Dendritic cell treated with granulocyte-macrophage colony-stimulating factor and Interleukin-4, amounts not matched to agents 40 ng/mL and 50 ng/mL, for 4 days (primary cell): ENCODE results near the gene PRR27.

ENCODE experiments used
- H3K27ac Mint-ChIP-seq: one replicate; pipeline ENCODE4 v1.8.0; 2022; ENCODE audit warnings: mild to moderate bottlenecking, mixed read lengths
- H3K27me3 Mint-ChIP-seq: one replicate; pipeline ENCODE4 v1.8.0; 2022; ENCODE audit warnings: mild to moderate bottlenecking, mixed read lengths
- H3K36me3 Mint-ChIP-seq: one replicate; pipeline ENCODE4 v1.8.0; 2022; ENCODE audit warnings: low read depth, mixed read lengths
- H3K4me1 Mint-ChIP-seq: one replicate; pipeline ENCODE4 v1.8.0; 2022; ENCODE audit warnings: low read depth, mixed read lengths
- H3K4me3 Mint-ChIP-seq: one replicate; pipeline ENCODE4 v1.8.0; 2022; ENCODE audit warnings: mild to moderate bottlenecking, moderate library complexity, mixed read lengths
- H3K9me3 Mint-ChIP-seq: one replicate; pipeline ENCODE4 v1.8.0; 2022; ENCODE audit warnings: mixed read lengths
- intact Hi-C: fragments of 100-400 bp; cut with micrococcal nuclease; formaldehyde crosslinking; loops from one replicate; pipeline ENCODE4 v1.15.0; 2022

The PRR27 gene

DNA sequence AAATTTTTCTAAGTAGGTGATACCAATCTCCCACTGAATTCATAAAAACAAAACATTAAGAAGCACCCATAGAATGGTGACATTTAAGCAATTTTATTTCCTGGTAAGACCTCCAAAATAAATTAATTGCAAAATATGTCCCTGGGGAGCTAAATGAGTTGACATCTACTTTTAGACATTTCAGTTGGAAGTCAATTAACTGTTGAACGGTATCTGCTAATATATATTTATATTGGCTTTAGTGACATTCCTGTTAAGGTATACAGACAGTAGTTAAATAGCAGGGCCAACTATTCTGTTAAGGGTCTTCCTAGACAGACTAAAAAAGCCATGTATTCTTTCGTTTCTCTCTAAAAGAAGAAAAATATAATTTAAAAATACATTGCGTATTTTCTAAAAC lies at the start of gene PRR27:
Gene PRR27, plus strand, starts transcription at position 301 of the 400 bp plus-strand sequence. CDS start 139 bp downstream, outside the sequence.
- no peak within 1 kb of the TSS for H3K27ac Mint-ChIP-seq
- no peak within 1 kb of the TSS for H3K4me3 Mint-ChIP-seq
- intact Hi-C loops = no loop called here
- no peaks in the 10 kb centered on the region for H3K27me3 Mint-ChIP-seq
- no peaks in the 10 kb centered on the region for H3K4me1 Mint-ChIP-seq
- H3K36me3 Mint-ChIP-seq = no peaks in the 10 kb centered on the region
- no peaks in the 10 kb centered on the region for H3K9me3 Mint-ChIP-seq

DNA sequence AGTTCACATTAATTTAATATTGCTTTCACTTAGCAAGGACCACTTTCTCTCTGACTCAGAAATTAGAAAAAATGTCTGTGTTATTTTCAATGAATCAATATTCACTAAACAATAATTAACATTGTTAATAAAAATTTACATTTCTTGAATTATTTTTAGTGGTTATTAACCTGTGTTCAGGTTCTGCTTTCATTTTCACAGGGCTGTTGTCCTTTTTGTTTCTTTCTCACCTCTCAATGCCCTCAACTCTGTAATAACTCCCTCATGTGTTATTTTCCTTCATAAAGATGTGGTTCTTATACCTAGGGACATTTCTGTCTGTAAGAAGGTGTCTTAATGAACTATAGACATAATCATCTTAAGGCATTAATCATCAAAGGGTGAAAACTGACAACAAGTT lies 43.1 kb upstream of the PRR27 start:
- Mint-ChIP-seq H3K9me3 (no peaks in the 10 kb centered on the region), H3K4me1 (no peaks in the 10 kb centered on the region), H3K27ac (no peak overlapping the region), H3K4me3 (no peak overlapping the region), H3K36me3 (no peaks in the 10 kb centered on the region), H3K27me3 (no peaks in the 10 kb centered on the region)
- intact Hi-C loops = no loop called here

DNA sequence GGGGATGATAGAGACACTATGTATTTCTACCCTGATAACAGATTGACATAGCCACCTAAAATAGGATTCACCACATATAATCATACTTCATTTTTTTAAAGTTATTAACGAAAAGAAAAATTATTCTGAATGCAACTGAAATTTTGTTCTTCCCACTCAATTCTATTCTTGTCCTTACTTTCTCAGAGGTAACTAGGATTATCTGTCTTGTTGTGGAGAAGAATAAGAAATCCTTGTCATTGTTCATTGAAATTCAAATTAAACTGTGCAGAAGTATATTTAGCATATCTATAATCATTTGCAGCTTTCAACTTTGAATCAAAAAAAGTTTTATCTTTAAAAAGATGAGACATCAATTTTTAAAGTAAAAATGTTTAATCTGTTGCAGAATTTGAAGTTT lies 40.4 kb upstream of the PRR27 start:
- no peak overlapping the region for H3K27ac Mint-ChIP-seq
- no peaks in the 10 kb centered on the region for H3K27me3 Mint-ChIP-seq
- H3K9me3 Mint-ChIP-seq = no peaks in the 10 kb centered on the region
- H3K4me3 Mint-ChIP-seq = no peak overlapping the region
- H3K4me1 Mint-ChIP-seq = no peaks in the 10 kb centered on the region
- intact Hi-C loops = no loop called here
- no peaks in the 10 kb centered on the region for H3K36me3 Mint-ChIP-seq

DNA sequence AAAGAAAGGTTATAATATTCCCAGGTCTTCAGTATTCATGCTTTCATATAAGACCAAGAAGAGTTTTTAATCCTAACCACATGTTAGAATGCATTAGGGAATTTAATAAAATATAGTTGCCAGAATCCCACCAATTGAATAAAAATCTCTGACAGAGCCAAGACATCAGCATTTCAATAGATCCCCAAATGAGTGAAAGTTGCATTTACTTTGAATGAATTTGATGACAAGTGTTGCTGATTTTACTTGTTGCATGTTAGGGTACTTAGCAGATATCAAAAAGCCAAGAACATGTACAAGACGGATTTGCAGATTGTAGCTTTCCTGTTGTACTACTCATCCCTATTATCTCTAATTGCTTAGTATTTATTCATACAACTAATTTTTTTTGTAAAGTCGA lies 39.9 kb upstream of the PRR27 start:
- H3K27ac Mint-ChIP-seq = no peak overlapping the region
- intact Hi-C loops = no loop called here
- H3K36me3 Mint-ChIP-seq = no peaks in the 10 kb centered on the region
- H3K27me3 Mint-ChIP-seq = no peaks in the 10 kb centered on the region
- no peaks in the 10 kb centered on the region for H3K4me1 Mint-ChIP-seq
- H3K4me3 Mint-ChIP-seq = no peak overlapping the region
- no peaks in the 10 kb centered on the region for H3K9me3 Mint-ChIP-seq

DNA sequence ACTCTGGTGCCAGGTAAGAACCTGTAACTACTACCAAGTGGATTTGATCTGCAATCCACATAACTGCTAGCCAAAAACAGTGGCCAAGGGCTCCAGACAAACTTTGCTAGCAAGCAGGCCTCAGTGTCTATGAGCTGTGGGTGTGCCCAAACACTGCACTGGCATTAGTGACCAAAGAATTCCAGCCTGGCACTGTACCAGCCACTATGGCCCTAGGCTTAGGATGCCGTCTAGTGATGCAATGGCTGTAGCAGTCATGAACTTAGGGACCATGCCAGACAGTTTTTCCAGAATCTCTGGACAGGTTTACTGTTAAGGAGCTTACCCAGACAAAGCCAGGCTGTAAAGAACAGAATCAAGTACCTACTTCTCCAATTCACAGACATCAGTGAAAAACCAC lies 33.7 kb upstream of the PRR27 start:
- Mint-ChIP-seq H3K27me3 (no peaks in the 10 kb centered on the region), H3K9me3 (no peaks in the 10 kb centered on the region), H3K4me1 (no peaks in the 10 kb centered on the region), H3K27ac (no peak overlapping the region), H3K4me3 (no peak overlapping the region), H3K36me3 (no peaks in the 10 kb centered on the region)
- intact Hi-C loops = no loop called here

DNA sequence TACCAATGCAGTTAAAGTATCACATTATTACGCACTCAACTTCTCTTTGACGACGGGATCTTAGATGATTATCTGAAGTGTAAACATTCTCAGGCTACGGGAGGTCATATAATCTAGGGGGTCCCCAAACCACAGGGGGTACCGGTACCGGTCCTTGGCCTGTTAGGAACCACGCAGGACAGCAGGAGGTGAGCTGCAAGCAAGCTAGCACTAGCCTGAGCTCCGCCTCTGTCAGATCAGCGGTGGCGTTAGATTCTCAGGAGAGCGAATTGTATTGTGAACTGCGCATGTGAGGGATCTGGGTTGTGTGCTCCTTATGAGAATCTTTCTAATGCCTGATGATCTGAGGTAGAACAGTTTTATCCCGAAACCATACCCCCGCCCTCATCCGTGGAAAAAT lies 20.6 kb upstream of the PRR27 start:
- H3K4me1 Mint-ChIP-seq = no peaks in the 10 kb centered on the region
- no peaks in the 10 kb centered on the region for H3K36me3 Mint-ChIP-seq
- intact Hi-C loops = no loop called here
- H3K27ac Mint-ChIP-seq = no peak overlapping the region
- no peaks in the 10 kb centered on the region for H3K9me3 Mint-ChIP-seq
- no peak overlapping the region for H3K4me3 Mint-ChIP-seq
- H3K27me3 Mint-ChIP-seq = no peaks in the 10 kb centered on the region

DNA sequence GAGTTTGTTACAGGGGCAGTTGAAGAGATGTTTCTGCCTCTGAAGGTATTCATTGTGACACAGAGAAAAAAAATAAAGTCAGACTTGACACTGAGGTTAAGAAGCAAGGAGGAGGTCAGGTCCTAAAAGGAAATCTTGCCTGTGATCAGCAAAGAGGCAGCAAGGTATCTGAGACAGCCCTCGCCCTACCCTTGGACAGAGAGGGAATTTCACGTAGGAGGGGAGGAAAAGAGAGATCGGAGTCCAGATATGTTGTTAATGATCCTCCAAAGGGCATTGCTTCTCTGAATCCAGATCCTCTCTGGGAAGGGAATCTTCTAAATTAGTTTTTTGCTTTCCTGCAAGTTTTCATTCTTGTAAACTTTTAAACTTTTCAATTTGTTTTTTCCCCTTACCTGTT lies 15.3 kb upstream of the PRR27 start:
- Mint-ChIP-seq H3K27ac (no peak overlapping the region), H3K4me3 (no peak overlapping the region), H3K4me1 (no peaks in the 10 kb centered on the region), H3K36me3 (no peaks in the 10 kb centered on the region), H3K9me3 (no peaks in the 10 kb centered on the region), H3K27me3 (no peaks in the 10 kb centered on the region)
- intact Hi-C loops = no loop called here

DNA sequence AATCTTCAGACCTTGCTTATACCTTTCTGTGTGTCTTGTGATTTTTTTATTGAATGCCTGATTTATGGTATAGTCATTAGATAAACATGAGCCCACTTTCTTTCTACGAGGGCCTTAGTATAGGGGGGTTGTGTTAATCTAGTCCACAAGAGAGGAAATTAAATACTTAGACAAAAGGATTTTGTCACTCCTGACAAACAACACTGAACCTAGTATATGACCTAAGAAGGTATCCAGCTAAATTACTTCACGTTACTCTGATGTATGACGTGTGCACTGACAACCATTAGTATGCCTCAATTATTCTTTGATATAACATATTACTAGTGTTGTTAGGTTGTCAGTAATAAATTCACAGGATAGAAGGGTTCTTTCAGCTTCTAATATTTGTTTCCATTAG lies 2.8 kb upstream of the PRR27 start:
- Mint-ChIP-seq H3K9me3 (no peaks in the 10 kb centered on the region), H3K27ac (no peak overlapping the region), H3K4me3 (no peak overlapping the region), H3K36me3 (no peaks in the 10 kb centered on the region), H3K4me1 (no peaks in the 10 kb centered on the region), H3K27me3 (no peaks in the 10 kb centered on the region)
- intact Hi-C loops = no loop called here

DNA sequence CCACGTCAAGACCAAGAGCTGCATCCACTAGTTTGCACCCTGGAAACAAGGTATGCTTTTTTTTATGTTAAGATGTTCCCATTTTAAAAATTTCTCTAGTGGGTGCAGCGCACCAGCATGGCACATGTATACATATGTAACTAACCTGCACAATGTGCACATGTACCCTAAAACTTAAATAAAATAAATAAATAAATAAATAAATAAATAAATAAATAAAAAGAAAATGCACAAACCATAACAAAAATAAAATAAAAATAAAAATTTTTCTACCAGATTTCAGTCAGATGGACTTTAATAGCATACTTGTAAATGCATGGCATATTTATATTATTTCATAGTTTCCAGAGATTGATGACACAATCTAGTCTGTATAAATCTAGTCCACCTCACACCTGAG lies 1.9 kb upstream of the PRR27 start:
- Mint-ChIP-seq H3K4me3 (no peak overlapping the region), H3K36me3 (no peaks in the 10 kb centered on the region), H3K9me3 (no peaks in the 10 kb centered on the region), H3K27ac (no peak overlapping the region), H3K4me1 (no peaks in the 10 kb centered on the region), H3K27me3 (no peaks in the 10 kb centered on the region)
- intact Hi-C loops = no loop called here

DNA sequence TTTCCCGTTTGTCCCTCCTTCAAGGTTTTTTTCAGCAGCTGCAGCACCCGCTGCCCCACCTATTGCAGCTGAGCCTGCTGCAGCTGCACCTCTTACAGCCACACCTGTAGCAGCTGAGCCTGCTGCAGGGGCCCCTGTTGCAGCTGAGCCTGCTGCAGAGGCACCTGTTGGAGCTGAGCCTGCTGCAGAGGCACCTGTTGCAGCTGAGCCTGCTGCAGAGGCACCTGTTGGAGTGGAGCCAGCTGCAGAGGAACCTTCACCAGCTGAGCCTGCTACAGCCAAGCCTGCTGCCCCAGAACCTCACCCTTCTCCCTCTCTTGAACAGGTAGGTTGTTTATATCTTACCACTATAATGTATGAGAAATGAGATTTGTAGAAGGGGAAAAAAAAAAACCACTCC lies 4.5 kb downstream of the PRR27 start:
- Mint-ChIP-seq H3K36me3 (no peaks in the 10 kb centered on the region), H3K9me3 (no peaks in the 10 kb centered on the region), H3K4me1 (no peaks in the 10 kb centered on the region), H3K27me3 (no peaks in the 10 kb centered on the region), H3K4me3 (no peak overlapping the region), H3K27ac (no peak overlapping the region)
- intact Hi-C loops = no loop called here

DNA sequence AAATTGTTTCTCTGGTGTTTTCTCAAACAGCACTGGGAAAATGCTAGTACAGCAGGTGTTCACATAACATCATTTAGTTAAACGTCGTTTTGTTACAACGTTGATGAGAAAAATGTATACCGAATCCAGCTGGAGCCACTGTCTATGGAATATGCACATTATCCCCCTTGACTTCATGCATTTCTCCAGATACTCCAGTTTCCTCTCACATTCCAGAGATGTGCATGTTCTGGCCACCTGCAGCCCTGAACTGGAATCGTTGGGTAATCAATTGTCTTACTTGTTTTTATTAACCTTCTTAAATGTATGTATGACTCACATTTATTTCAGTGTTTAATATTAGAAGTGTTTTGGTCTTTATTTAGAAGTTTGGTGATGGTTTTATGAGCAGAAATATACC lies 23.1 kb downstream of the PRR27 start:
- Mint-ChIP-seq H3K27ac (no peak overlapping the region), H3K4me3 (no peak overlapping the region), H3K9me3 (no peaks in the 10 kb centered on the region), H3K4me1 (no peaks in the 10 kb centered on the region), H3K36me3 (no peaks in the 10 kb centered on the region), H3K27me3 (no peaks in the 10 kb centered on the region)
- intact Hi-C loops = no loop called here

DNA sequence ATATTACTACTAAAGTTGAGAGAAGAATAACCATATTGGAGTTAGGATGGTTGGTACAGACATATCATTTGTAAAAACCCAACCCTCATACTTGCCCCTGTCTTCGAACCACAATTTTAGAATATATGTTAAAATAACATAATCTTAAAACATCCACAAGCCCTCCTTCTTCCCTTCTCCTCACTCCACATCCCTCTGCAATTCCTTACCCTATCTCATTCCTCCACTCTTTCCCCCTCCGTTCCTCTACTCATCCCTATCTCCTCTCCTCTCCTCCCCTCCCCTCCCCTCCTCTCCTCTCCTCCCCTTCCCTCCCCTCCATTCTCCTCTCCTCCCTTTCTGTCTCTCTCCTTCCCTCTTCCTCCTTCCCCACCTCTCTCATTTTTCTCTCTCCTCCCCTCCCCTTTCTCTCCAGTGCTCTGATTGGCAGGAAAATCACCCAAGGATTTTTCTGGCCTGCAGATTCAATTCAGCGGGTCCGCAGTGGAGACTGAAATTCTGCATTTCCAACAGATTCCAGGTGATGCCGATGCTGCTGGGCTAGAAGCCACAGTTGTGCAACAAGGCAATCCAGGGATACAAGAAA lies 24.1 kb downstream of the PRR27 start:
- Mint-ChIP-seq H3K4me1 (no peaks in the 10 kb centered on the region), H3K36me3 (no peaks in the 10 kb centered on the region), H3K9me3 (no peaks in the 10 kb centered on the region), H3K4me3 (no peak overlapping the region), H3K27ac (no peak overlapping the region), H3K27me3 (no peaks in the 10 kb centered on the region)
- intact Hi-C loops = no loop called here

DNA sequence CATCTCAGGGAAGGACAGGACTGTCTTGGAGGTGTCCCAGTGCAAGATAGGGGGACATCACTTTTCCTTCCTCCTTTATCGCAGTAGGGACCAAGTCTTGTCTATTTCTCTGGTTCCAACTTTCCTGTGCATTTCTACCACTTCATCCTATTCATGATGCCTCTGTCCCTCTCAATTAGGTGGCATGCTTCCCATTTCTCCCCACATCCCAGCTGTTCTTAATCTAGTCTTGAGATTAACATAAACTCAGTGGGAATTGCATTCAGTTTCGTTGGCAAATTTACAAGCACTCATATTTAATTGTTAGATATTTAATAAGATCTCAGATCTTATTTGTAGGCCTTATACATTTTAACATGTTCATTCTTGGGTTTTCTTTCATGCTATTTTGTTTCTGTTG lies 25.8 kb downstream of the PRR27 start:
- intact Hi-C loops = loop anchor here (5.0 kb wide), 1 partner anchor 298 kb away; no protein-coding TSS in a partner anchor
- Mint-ChIP-seq H3K27me3 (no peaks in the 10 kb centered on the region), H3K4me1 (no peaks in the 10 kb centered on the region), H3K9me3 (no peaks in the 10 kb centered on the region), H3K27ac (no peak overlapping the region), H3K4me3 (no peak overlapping the region), H3K36me3 (no peaks in the 10 kb centered on the region)

DNA sequence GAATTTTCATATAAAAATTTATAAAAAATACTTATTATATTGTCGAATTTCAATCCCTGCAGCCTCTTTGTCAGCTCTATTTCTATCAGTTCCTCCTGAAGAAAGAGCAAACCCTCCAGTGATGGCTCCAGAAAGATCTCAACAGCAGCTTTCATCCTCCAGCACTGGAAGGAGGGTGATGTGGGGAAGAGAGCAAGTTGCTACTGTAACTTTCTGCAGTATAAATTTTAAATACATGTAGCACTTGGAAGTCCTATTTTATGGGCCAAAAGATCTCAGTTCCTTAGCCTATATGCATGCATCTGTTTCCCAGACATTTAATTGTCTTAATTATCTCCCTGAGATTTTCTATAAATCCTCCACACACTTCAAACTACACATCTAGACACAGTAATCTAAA lies 27.8 kb downstream of the PRR27 start:
- Mint-ChIP-seq H3K36me3 (no peaks in the 10 kb centered on the region), H3K9me3 (no peaks in the 10 kb centered on the region), H3K4me3 (no peak overlapping the region), H3K27ac (no peak overlapping the region), H3K4me1 (no peaks in the 10 kb centered on the region), H3K27me3 (no peaks in the 10 kb centered on the region)
- intact Hi-C loops = loop anchor here (5.0 kb wide), 1 partner anchor 300 kb away; no protein-coding TSS in a partner anchor

DNA sequence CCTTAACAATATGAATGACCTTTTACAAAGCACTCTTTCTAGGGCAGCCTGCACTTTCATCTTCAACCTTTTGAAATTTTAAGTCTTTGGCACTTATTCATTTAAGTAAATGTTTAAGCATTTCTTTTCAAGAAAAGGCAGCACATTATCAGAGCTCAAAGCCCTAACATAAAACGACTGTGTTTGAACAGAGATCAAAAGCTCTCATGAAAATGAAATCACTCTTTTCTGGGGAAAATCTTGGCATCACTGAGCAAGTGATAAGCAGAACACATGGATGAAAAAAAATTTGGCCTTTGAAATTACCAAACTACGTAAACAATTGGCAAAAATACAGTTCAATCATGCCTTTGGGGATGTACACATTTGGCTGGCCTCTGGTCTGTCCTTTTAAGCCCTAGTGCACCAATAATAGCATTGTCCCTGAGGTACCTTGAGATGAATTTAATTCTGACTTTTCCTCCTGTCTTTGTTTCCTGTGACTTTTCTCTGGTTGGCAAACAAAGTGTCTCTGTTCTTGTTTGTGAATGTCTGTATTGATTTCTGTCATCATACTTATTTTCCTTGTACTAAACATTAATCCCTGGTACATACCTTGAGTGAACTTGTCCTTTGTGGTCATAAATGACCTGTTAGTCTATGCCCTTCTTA lies 28.6 kb downstream of the PRR27 start:
- H3K9me3 Mint-ChIP-seq = no peaks in the 10 kb centered on the region
- H3K4me1 Mint-ChIP-seq = no peaks in the 10 kb centered on the region
- intact Hi-C loops = loop anchor here (1.0 to 5.0 kb wide), 2 partner anchors 300 to 493 kb away; no protein-coding TSS in a partner anchor
- H3K4me3 Mint-ChIP-seq = no peak overlapping the region
- no peaks in the 10 kb centered on the region for H3K27me3 Mint-ChIP-seq
- H3K27ac Mint-ChIP-seq = no peak overlapping the region
- no peaks in the 10 kb centered on the region for H3K36me3 Mint-ChIP-seq
